SKM-1 treated with dmso at 0.1 percent for 144 hours (cell line): ENCODE results near the gene OR52D1.

Experiments
- DNase-seq: peaks from one replicate; lab custom pipeline; 2025; ENCODE audit not compliant: unreplicated experiment; lab: John Stamatoyannopoulos, UW

The OR52D1 gene

GRCh38 chr11:5509803-5510202, 21.3 kb downstream of the OR52D1 start, which contains the start of gene UBQLN3:
Gene UBQLN3 (minus strand): TSS chr11:5509957. CDS start chr11:5509558, 399 bp downstream.
- no peak for DNase-seq

- DNase-seq = no peak
Observed at GRCh38 chr11:5514841-5515240, 26.4 kb downstream of the OR52D1 start.

- DNase-seq = no peak
Observed at GRCh38 chr11:5516599-5516998, 28.1 kb downstream of the OR52D1 start, which contains the start of gene UBQLNL. Gene UBQLNL (minus strand): TSS chr11:5516699. CDS start chr11:5516441, 258 bp downstream.

GRCh38 chr11:5521540-5521939, 33.1 kb downstream of the OR52D1 start:
- no peak for DNase-seq

- DNase-seq = no peak
Observed at GRCh38 chr11:5522308-5522707, 33.8 kb downstream of the OR52D1 start.

GRCh38 chr11:5524756-5525155, 36.3 kb downstream of the OR52D1 start:
- DNase-seq = no peak

- no peak for DNase-seq
Observed at GRCh38 chr11:5527716-5528115, 39.2 kb downstream of the OR52D1 start.

- DNase-seq = no peak
Observed at GRCh38 chr11:5528495-5528894, 40.0 kb downstream of the OR52D1 start.

- no peak for DNase-seq
Observed at GRCh38 chr11:5531053-5531831, 42.8 kb downstream of the OR52D1 start.

GRCh38 chr11:5534046-5534445, 45.6 kb downstream of the OR52D1 start:
- peak; percentile 62 for DNase-seq

- DNase-seq = no peak
Observed at GRCh38 chr11:5536482-5536881, 48.0 kb downstream of the OR52D1 start.
